Breast epithelium (tissue), 4 donors: ENCODE data around the gene IGSF9B. TPM values are rescaled to one million over a fixed set of nuclear protein-coding genes. Genes with fewer than 3 reads are reported as not detected.

Source experiments
- DNase-seq, 2 donors: peaks; one replicate each; pipeline ENCODE4 v3.0.0-alpha.2; 2019; ENCODE audit warnings: low spot score in 2 of 2
- H3K27ac ChIP-seq, 2 donors: fragments of 200-600 bp; sonication (generic) in 1 of 2; one replicate each; pipeline ENCODE4 v1.5.1; 2016 to 2019; ENCODE audit warnings: mild to moderate bottlenecking in 1 of 2
- H3K27me3 ChIP-seq, 2 donors: fragments of 200-600 bp; sonication (generic) in 1 of 2; one replicate each; pipeline versions ENCODE4 v1.5.1 to v1.6.0; 2017 to 2019; ENCODE audit warnings: control low read depth in 1 of 2, mild to moderate bottlenecking in 1 of 2
- H3K36me3 ChIP-seq: fragments of 200-600 bp; one replicate; pipeline ENCODE4 v1.5.1; 2019
- H3K4me1 ChIP-seq, 2 donors: fragments of 200-600 bp; sonication (generic); one replicate each; pipeline ENCODE4 v1.5.1; 2016 to 2019; ENCODE audit warnings: control low read depth in 1 of 2
- H3K4me3 ChIP-seq, 3 donors: fragments of 200-600 bp; sonication (generic); 1 replicate in 2 of 3; 2 replicates in 1 of 3; pipeline ENCODE4 v1.5.1; 2016 to 2019; ENCODE audit warnings: mild to moderate bottlenecking in 3 of 3, moderate library complexity in 2 of 3
- H3K9me3 ChIP-seq, 2 donors: fragments of 200-600 bp; sonication (generic) in 1 of 2; one replicate each; pipeline ENCODE4 v1.5.1; 2016 to 2019; ENCODE audit warnings: control low read depth in 1 of 2
- POLR2A ChIP-seq: fragments of 450-650 bp; IDR thresholded peaks from one replicate; pipeline ENCODE4 v1.6.1; 2016; ENCODE audit warnings: antibody characterized with exemption, mild to moderate bottlenecking, moderate library complexity
- POLR2AphosphoS5 ChIP-seq, 3 donors: sonication (generic); formaldehyde crosslinking; IDR thresholded peaks; one replicate each; pipeline ENCODE4 v1.6.1; 2017; ENCODE audit warnings: antibody characterized with exemption in 3 of 3
- intact Hi-C: fragments of 100-400 bp; cut with DNase I; formaldehyde crosslinking; loops from one replicate; pipeline ENCODE4 v1.15.1; 2023; ENCODE audit warnings: low total_unique reads
- total RNA-seq, 3 donors: library from RNA; depleted of rRNA; stranded (reverse); fragments of >200 nt; gene quantifications; one replicate each; pipeline ENCODE4 v1.1.0, GENCODE V29; 2016
- TF ChIP-seq, protein P1 (sequence below), 3 donors: fragments of 450-650 bp; IDR thresholded peaks; one replicate each; pipeline ENCODE4 v1.5.1; 2016 to 2017; ENCODE audit warnings: antibody characterized with exemption in 3 of 3, mild to moderate bottlenecking in 3 of 3, moderate library complexity in 3 of 3

IGSF9B gene
- total RNA-seq, 3 donors from 2014 or later: 0.64 to 4.5 (median 3.3) TPM

DNA sequence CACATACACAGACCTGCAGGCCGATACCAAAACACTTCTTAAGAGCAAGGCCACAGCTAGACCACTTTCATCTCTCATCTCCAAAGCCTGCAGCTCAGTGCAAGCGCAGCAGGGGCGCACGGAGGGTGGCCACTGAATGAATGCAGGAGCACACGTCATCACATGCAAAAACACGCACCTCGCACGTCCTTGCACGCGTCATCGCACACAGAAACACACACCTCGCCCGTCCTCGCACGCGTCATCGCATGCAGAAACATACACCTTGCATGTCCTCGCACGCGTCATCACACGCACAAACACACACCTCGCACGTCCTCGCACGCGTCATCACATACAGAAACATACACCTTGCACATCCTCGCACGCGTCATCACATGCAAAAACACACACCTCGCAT is 17.2 kb downstream of the IGSF9B start:
- no peak for TF ChIP-seq POLR2AphosphoS5 (IDR thresholded peaks at IDR 0.05)
- TF ChIP-seq POLR2A: no peak
- TF ChIP-seq, protein P1, sequence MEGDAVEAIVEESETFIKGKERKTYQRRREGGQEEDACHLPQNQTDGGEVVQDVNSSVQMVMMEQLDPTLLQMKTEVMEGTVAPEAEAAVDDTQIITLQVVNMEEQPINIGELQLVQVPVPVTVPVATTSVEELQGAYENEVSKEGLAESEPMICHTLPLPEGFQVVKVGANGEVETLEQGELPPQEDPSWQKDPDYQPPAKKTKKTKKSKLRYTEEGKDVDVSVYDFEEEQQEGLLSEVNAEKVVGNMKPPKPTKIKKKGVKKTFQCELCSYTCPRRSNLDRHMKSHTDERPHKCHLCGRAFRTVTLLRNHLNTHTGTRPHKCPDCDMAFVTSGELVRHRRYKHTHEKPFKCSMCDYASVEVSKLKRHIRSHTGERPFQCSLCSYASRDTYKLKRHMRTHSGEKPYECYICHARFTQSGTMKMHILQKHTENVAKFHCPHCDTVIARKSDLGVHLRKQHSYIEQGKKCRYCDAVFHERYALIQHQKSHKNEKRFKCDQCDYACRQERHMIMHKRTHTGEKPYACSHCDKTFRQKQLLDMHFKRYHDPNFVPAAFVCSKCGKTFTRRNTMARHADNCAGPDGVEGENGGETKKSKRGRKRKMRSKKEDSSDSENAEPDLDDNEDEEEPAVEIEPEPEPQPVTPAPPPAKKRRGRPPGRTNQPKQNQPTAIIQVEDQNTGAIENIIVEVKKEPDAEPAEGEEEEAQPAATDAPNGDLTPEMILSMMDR (IDR thresholded peaks at IDR 0.05): no peak
- H3K4me1 ChIP-seq: no peaks in the 10 kb centered on the region
- no peak overlapping the region for H3K4me3 ChIP-seq
- H3K27me3 ChIP-seq: no peaks in the 10 kb centered on the region
- H3K9me3 ChIP-seq: no peaks in the 10 kb centered on the region
- H3K36me3 ChIP-seq: no peaks in the 10 kb centered on the region
- H3K27ac ChIP-seq: no peak overlapping the region
- DNase-seq: no peak
- intact Hi-C loops: no loop called here

DNA sequence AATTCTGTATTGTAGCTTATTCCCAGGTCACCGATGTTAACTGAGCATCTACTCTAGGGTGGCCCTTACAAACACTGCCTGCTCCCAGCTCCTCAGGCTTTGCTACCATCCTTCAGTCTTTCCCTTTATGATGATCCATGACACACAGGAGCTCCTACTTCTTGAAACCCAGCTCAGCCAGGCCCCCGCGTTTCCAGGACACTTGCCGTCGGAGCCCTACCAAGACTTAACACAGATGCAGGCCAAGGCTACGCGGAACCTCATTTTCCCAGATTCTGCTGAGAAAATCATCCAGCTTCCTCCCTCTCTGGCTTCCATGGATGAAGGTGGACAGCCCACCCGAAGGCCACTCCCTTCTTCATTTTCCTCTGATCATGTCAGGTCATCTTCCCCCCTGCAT is 18.6 kb downstream of the IGSF9B start:
- Histone ChIP-seq H3K36me3 (no peaks in the 10 kb centered on the region), H3K4me3 (no peak overlapping the region), H3K27me3 (no peaks in the 10 kb centered on the region), H3K27ac (no peak overlapping the region), H3K4me1 (no peaks in the 10 kb centered on the region), H3K9me3 (no peaks in the 10 kb centered on the region)
- no peak for DNase-seq
- no peak for TF ChIP-seq POLR2A
- intact Hi-C loops: no loop called here

DNA sequence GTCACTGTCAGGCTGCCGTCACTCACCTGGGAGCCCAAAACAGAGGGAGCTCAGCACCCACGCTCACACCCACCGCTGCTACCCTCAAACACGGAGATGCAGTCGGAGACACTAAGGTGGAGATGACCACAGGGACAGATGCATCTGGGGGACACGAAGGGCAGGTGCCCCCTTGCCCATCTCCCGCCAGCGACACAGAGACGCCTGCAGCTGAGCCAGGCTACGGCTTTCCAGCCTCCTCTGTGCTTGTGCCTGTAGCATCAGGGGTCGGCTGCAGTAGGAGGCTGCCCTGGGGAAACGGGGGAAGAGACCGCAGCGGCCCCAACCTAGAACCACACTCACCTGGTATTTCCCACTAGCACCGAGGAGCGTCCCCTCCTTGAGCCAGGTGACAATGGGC is 19.3 kb downstream of the IGSF9B start:
- DNase-seq: no peak
- Histone ChIP-seq H3K27ac (no peak overlapping the region), H3K27me3 (no peaks in the 10 kb centered on the region), H3K36me3 (no peaks in the 10 kb centered on the region), H3K9me3 (no peaks in the 10 kb centered on the region), H3K4me3 (no peak overlapping the region), H3K4me1 (no peaks in the 10 kb centered on the region)
- TF ChIP-seq POLR2A: no peak
- TF ChIP-seq, protein P1 (IDR thresholded peaks at IDR 0.05): no peak
- no peak for TF ChIP-seq POLR2AphosphoS5 (IDR thresholded peaks at IDR 0.05)
- intact Hi-C loops: no loop called here

DNA sequence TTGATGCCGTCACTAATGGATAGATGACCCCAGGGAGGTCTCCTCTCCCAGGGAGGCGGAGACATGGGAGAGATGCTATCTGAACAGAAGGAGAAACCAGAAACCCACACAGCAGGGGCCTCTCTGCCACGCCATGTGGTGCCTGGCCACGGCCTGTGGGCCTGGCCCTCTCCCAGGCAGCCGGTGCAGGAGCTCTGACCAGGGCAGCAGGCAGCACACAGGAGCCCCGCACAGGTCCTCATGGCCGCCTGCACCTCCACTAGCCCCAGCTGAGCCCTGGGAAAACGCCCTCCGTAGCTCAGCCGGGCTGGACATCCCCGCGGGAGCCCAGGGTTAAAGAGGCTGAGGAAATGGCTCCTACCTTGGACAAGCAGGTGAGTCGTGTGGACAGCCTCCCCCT is 19.8 kb downstream of the IGSF9B start:
- intact Hi-C loops: no loop called here
- Histone ChIP-seq H3K27ac (no peak overlapping the region), H3K4me1 (no peaks in the 10 kb centered on the region), H3K27me3 (no peaks in the 10 kb centered on the region), H3K36me3 (no peaks in the 10 kb centered on the region), H3K4me3 (no peak overlapping the region), H3K9me3 (no peaks in the 10 kb centered on the region)
- no peak for TF ChIP-seq POLR2AphosphoS5 (IDR thresholded peaks at IDR 0.05)
- TF ChIP-seq POLR2A: no peak
- TF ChIP-seq, protein P1 (IDR thresholded peaks at IDR 0.05): no peak
- no peak for DNase-seq

DNA sequence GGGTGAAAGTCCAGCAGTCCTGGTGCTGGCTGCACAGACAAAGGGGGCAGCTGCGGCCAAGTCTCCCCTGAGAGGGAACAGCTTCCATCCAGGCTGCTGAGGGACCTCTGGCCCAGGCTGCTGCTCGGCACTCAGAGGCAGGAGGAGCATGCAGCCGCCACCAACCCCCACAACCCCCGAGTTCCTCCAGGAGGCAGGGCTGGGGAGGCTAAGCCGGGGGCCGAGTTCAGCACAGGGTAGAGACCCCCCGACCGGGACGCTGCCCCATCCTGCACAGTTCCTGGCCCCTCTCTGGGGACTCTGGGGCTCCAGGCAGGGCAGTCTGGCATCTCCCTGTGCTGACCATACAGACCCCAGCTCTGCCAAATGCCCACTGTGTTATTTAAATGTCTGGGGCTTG is 20.2 kb downstream of the IGSF9B start:
- intact Hi-C loops: no loop called here
- no peaks in the 10 kb centered on the region for H3K9me3 ChIP-seq
- H3K4me3 ChIP-seq: no peak overlapping the region
- no peak for TF ChIP-seq POLR2AphosphoS5 (IDR thresholded peaks at IDR 0.05)
- TF ChIP-seq, protein P1 (IDR thresholded peaks at IDR 0.05): no peak
- no peak for TF ChIP-seq POLR2A
- no peaks in the 10 kb centered on the region for H3K27me3 ChIP-seq
- no peaks in the 10 kb centered on the region for H3K36me3 ChIP-seq
- DNase-seq: no peak
- no peaks in the 10 kb centered on the region for H3K4me1 ChIP-seq
- H3K27ac ChIP-seq: no peak overlapping the region

DNA sequence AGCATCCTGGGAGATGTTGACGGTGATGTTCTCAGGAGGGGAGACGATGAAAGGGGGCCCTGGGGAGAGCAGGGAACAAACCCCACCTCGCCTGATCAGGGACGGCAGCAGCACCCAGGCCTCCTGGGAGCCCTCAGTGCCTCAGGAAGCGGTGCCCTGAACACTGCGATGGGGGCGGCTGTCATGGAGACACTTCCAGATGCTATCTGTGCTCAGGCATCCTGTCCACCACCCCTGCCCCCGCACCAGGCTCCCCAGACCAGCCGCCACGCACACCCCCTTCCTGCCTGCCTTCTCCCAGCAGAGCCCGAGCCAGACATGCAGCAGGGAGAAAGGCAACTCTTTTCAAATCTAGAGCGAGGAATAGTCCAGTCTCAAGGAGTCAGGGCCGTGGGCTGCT is 20.6 kb downstream of the IGSF9B start:
- Histone ChIP-seq H3K9me3 (no peaks in the 10 kb centered on the region), H3K36me3 (no peaks in the 10 kb centered on the region), H3K4me1 (no peaks in the 10 kb centered on the region), H3K27me3 (no peaks in the 10 kb centered on the region), H3K4me3 (no peak overlapping the region), H3K27ac (no peak overlapping the region)
- no peak for TF ChIP-seq POLR2AphosphoS5 (IDR thresholded peaks at IDR 0.05)
- TF ChIP-seq, protein P1 (IDR thresholded peaks at IDR 0.05): no peak
- no peak for TF ChIP-seq POLR2A
- no peak for DNase-seq
- intact Hi-C loops: no loop called here
